Activated CD4-positive, CD25-positive, alpha-beta regulatory T cell treated with anti-CD3 and anti-CD28 coated beads, Interleukin-2, amount 50 U/mL, for 16 hours (primary cell): ENCODE data around the gene ZNF367.

Experiments
- DNase-seq: peaks from one replicate; pipeline ENCODE4 v3.0.0-alpha.2; 2020; ENCODE audit warnings: low read depth, low spot score

Gene ZNF367

DNA sequence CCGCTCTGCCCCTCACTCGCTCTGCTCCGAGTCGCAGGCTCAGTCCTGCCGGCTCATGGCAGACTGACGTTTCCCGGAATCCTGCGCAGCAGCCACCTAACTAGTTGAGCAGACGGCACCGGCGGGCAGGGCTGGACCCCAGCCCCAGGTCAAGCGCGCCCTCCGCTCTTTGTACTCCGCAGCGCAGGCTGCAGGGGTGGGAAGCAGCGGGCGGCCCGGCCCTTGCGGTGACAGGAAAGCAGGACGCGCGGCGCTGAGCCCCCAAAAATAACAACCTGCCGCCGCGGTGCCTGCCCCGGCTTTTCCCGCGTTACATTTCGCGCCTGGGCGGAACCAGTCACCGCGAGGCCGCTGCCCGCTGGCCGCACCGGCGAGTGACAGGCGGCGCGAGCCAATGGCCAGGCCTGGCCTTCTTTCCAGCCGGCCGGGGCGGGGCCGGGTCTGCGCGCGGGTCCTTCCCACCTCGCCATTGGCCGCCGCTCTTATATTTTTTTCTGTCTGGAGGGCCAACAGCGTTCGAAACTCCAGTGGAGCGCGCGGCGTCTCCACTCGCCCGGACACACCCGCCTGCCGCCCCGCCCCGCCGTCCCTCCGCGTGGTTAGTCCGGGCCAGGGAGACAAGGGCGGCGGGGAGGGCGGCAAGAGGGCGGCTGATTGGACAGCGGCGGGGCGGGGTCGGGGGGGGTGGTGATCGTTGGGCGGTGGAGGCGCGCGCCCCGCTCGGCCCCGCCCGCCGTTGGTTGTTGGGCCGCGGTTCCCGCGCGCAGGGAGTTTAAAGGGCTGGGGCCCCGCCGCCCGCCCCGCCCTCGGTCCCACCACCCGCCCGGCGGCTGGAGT lies at the start of gene ZNF367:
TSS of gene ZNF367 (minus strand) at position 288 of the 837 bp plus-strand sequence. CDS start 338 bp downstream, outside the sequence.
- peak; percentile 84 for DNase-seq

DNA sequence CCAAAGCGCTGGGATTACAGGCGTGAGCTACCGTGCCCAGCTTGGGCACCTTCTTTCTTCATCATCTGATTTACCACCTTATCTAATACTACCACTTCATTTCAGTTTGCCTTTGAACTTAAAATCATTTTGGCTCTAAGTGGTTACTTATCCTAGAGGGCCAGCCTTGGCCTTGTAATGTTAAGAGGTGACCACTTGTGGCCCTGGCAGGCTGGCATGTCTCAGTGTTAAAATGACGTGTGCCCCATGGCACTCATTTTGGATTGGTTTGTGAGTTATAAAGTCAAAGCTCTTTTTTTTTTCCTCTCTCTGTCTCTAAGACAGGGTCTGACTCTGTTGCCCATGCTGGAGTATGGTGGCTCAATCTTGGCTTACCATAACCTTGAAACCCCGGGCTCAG lies 49.6 kb upstream of the ZNF367 start:
- DNase-seq = no peak

DNA sequence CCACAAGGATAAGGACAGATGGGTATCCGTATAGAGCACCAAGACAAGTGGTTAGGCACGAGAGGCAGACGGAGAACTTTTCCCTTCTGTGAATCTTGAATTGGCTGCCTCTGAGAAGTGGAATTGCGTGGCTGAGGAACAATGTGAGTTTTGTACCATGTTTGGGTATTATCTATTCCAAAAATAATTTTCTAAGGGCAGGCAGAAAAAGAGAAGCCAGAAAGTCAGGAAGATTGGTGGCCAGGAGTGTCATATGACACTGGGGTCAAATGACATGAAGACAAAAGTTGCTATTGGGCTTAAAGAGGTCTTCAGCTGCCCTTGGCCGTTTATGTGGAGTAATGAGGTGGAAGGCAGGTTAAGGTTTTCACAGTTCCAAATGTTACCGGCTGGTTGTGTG lies 46.3 kb upstream of the ZNF367 start:
- DNase-seq = no peak

DNA sequence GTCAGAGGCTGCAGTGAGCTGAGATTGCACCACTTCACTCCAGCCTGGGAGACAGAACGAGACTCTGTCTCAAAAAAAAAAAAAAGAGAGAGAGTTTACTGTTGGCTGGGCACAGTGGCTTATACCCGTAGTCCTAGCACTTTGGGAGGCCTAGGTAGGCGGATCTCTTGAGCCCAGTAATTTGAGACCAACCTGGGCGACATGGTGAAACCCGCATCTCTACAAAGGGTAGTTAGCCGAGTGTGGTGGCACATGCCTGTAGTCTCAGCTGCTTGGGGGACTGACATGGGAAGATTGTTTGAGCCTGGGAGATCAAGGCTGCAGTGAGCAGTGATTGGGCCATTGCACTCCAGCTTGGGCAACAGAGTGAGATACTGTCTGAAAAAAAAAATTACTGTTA lies 44.4 kb upstream of the ZNF367 start:
- no peak for DNase-seq

DNA sequence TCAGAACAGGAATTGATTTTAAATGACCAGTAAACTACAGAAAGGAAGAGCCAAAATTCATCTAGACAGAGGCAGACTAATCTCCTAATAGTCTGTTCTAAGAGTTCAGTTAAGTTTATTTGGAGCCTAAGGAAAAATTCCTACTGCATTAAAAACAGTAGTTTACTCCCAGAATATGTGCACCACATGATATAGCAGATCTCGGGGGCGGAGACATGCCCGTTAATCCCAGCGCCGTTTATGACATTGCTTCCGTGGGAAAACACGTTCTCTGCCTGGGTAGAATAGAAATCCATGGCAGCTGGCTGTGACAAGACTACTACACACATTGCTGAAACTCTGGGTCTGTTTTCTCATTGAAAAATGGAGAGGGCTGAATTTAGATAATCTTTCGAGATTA lies 43.2 kb upstream of the ZNF367 start:
- no peak for DNase-seq

DNA sequence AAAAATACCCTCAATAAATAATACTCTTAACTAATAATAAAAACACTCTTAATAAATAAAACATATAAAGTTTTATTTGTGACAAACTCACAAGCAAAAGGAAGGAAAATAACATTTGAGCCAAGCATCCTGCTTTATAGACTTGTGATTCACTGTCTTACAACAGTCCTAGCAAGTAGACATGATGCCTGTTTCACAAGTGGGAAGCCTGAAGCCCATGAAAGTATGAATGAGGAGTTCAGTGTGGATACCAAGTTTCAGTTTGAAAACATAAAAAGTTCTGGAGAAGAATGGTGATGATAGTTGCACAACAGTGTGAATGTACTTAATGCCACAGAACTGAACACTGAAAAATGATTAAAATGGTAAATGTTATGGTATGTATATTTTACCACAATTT lies 42.7 kb upstream of the ZNF367 start:
- DNase-seq = no peak

DNA sequence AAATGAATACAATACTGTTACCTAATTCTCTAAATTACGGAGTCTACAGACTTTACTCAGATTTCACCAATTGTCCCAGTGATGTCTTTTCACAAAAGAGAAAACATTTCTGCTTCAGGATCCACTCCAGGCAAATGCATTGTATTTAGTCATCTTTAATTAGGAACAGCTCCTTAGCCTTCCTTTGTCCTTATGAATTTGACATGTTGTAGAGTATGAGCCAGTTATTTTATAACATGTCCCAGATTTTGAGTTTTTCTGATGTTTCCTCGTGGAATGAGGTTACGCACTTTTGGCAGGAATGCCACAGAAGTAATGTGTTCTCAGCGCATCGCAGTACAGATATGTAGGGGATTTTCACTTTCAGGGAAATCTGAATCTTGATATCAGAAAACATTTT lies 42.3 kb upstream of the ZNF367 start:
- DNase-seq = no peak

DNA sequence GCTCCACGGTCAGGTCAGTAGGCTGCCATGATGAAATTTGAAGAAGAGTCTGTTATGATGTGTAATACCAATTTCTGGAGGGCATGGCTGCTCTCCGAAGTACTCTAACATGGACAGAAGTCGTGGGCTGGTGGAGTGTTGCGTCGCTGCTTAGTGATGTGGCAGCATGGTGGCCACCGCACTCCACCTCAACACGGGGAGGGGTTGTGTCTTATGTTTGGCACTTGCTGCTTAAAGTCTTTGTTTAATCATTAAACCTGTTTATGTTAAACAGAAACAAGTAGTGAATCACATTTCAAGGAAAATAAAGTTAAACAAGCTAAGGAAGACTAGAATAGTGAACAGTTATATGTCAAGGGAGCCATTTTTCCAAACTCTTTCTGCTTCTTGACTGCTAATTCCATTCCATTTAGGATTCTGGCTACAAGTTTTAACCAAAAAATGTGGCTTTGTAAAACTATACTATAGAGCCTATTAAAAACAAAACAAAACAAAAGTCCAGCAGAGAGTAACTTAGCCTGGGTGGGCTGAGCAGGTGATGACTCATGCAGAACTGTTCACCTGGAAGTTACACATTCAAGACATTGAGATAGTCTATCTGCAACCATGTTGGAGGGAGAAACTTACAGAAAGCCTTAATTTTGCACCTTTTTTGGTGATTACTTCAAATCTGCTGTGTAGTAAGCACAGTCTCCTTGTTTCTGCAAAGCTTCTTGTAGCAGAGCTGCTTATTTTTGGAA lies 41.3 kb upstream of the ZNF367 start:
- no peak for DNase-seq

DNA sequence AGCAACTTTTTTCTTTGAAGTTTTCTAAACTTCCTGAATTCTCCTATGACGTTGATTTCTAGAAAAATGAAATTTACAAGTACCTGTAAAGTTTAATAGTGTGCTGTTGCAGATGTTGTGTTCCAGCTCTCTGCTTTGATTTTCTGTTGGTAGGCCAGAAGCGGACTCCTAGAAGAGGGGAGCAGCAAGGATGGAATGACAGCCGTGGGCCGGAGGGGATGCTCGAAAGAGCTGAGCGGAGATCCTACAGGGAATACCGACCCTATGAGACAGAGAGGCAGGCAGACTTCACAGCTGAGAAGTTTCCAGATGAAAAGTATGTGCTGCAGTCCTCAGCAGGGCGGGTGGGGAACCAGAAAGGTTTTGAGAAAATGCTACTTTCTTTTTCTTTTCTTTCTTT lies 40.1 kb upstream of the ZNF367 start:
- no peak for DNase-seq

DNA sequence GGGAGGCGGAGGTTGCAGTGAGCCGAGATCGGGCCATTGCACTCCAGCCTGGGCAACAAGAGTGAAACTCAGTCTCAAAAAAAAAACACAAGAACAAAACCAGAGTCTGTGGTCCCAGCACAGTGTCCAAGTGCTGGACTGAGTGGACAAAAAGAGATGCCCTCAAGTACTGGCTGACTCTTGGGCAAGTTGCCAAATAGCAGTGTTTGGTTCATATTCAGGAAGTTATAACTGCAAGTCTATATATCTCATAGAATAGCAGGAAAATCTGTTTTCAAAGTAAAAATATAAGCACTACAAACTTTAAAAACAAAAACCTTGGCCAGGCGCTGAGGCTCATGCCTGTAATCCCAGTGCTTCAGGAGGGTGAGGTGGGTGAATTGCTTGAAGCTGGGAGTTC lies 39.1 kb upstream of the ZNF367 start:
- DNase-seq = no peak

DNA sequence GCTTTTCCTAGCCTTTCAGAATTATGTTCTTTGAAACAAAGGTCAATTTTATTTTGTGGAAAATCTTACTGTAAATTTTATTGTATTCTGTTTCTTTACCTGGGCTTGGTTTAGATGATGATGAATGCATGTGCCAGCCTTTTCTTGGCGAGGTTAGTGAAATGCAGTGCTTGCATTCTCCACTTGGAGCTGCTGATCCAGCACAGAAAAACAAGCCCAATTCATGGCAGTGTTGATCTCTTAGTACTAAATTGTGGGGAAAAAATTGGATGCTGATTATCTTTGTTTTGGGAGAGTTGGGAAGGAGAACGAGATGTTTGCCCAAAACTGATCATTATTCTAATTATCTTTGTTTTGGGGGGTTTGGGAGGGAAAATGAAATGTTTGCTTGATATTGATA lies 35.5 kb upstream of the ZNF367 start:
- DNase-seq = no peak

DNA sequence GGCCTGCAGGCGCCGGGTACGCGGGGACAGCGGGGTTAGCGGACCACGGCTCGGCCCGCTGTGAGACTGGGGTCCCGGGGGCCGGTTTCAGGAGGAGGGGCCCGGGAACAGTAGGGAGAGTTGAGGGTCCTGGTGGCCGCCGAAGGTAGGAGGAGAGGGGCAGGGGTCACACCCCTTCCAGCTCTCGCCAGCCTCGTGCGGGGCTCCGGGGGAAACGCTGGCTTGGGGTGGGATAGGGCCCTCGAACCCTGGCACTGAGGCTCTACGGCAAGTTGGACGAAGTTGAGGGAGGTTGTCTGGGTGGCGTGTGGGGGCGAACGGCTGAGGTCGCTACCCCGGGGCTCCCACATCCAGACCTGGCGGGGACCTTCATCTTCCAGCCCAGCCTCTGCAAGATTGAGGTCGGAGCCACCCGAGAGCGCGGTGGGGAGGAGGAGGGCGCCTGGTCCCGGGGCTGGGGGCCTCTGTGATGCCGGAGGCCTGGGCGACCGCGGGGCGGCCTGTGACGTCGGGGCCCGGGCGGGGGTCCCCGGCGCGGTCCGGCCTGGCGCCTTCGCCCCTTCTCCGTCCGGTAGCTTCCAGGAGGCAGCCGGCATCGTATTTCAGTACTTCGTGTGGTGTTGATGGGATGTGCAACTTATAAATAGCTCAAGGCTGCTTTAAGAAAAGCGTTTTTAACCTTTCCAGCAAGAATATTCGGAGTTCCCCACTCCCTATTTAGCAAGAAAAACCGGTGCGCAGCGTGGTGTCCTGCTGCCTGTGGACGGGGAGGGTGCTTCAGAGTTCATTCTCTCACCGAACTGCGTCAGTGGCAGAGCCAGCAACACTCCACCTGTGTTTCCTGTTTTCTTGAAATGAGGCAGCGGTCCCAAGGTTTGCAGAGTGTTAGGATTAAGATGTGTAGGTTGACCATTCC lies 32.7 kb upstream of the ZNF367 start:
- DNase-seq = peak; percentile 11

DNA sequence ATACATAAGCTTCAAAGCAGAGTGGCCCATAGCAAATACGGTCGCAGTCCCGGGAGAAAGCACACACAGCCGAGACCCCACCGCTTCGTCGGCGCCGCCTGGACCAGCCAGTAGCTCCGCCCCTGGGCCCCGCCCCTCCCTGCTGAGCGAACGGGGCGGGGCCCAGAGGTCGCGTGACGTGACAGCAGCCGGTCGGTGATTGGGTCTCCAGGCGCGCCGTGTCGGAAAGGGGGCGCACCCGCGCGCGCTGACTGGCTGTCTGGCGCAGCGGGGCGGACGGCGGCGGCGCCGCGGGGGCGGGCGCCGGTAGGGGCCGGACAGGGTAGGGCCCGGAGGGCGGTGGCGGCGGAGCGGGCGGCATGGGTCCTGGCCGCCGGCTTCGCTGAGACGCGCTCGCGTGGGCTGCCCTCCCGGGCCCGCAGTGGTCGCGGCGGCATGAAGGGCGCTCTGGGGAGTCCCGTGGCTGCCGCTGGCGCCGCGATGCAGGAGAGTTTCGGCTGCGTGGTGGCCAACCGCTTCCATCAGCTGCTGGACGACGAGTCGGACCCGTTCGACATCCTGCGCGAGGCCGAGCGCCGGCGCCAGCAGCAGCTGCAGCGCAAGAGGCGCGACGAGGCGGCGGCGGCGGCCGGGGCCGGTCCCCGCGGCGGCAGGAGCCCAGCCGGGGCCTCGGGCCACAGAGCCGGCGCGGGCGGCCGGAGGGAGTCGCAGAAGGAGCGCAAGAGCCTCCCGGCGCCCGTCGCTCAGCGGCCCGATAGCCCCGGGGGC lies 31.9 kb upstream of the ZNF367 start, which contains the start of gene HABP4:
TSS of gene HABP4 (plus strand) at position 325 of the 768 bp plus-strand sequence. CDS start at position 436, 111 bp downstream.
- peak; percentile 91 for DNase-seq

DNA sequence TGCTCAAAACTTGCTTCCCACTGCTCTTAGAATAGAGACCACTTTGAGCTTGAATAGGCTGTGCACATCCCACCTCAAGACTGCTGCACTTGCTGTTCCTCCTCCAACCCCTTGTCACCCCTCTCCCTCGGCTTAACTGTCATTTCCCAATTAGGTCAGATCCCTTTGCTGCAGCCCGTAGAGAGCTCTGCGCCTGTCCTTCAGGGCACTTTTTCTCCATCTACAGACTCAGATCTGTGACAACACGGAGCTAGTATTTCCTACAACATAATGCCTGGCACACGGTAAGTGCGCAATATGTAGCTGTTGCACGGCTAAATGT lies 31.3 kb upstream of the ZNF367 start:
- DNase-seq = no peak

DNA sequence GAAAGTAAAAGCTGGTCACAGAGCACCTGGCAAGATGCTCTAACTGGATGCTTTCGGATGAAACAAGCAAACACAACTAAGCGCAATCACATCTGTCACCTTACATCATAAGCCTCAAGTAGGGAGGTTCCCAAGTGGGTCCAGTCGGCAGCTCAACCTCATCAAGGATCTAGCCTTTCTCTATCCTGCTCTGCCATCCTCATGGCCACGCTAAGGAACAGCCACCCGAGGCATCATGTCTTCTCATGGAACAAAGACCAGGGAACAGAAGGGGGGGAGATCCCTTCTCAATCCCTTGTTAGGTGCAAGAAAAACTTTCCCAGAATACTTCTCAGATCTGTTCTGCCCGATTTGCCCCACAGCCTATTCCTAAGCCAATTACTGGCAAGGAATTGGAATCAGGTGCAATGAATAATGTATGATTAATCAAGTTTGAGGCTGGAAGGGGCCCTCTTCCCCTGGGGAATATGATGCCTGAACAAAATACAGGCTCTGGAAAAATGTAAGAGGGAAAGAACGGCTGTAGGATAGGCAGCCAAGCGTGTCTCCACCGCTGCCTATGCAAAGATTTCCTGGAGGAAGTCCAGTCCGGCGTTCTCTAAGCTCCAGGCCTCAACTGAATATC lies 30.5 kb upstream of the ZNF367 start:
- no peak for DNase-seq

DNA sequence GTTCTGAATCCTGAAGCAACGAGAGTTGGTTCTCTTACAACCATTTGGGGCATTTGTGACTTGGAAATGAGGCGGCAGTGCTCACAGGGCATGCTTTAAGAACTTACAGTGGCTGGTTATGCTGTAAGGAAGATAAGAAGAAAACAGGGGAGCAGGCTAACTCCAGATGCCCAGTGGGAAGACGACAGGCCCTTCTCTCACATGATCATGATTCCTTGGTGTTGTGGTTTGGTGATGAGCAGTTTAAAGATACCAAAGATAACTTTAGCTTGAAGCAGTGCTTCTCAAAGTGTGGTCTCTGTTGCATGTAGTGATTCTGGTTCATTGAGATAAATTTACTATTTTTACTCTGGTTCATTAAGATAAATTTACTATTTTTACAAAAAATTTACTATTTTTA lies 29.2 kb upstream of the ZNF367 start:
- no peak for DNase-seq

DNA sequence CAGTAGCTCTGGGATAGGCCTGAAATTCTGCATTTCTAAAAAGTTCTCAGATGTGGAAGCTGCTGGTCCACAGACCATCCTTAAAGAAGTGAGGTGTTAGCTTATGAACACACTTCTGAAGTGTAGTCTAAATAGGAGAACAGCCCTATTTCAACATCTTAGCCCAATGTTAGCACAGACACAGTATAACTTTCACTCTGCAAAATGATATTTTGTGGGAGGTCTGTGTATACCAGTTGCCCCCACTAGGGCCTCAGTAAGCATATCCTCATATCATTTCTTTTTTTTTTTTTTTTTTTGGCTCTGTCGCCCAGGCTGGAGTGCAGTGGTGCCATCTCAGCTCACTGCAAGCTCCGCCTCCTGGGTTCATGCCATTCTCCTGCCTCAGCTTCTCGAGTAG lies 24.3 kb upstream of the ZNF367 start:
- no peak for DNase-seq

DNA sequence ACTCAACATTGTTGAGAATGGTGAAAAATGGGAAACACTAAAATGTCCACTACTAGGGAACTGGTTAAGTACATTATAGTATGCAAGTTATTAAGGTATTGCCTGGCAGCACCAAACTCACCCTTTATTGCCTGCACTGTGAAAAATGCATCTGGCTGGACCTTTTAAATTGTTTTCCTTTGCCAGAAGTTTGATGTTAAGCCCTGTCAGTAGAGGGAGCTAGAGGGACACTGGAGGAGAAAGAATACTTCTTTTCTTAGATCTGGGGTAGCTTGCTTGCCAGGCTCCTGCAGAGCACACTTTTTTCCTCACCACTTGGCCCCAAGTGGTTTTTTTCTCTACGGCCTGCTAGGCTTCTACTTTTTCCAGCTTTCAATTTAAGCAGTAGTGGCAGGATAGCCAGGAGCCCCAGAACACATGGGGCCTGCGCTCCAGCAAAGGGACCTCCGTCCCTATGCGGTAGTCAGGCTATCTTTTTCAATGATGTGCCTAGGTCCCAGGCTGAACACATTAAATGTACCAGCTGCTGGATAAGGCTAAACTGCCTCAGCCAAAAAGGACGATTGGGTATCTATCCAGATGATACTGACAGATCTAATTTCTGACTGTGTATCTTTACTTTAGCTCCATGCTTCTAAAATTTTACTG lies 23.8 kb upstream of the ZNF367 start:
- no peak for DNase-seq

DNA sequence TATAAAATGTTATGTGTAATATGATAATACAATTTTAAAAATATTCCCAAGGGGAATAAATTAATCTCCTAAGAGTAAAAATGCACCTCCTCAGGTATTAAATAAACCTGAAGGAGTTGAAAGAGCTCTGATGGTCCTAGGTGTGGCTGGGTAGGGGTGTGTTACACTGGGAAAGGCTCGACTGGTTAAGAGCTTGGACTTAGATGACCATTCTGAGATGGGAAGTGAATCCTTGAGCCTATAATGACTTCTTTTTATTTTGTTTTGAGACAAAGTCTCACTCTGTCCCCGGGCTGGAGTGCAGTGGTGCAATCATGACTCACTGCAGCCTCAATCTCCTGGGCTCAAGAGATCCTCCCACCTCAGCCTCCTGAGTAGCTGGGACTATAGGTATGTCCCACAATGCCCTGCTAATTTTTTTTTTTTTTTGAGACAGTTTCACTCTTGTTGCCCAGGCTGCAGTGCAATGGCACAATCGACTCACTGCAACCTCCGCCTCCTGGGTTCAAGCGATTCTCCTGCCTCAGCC lies 22.6 kb upstream of the ZNF367 start:
- no peak for DNase-seq

DNA sequence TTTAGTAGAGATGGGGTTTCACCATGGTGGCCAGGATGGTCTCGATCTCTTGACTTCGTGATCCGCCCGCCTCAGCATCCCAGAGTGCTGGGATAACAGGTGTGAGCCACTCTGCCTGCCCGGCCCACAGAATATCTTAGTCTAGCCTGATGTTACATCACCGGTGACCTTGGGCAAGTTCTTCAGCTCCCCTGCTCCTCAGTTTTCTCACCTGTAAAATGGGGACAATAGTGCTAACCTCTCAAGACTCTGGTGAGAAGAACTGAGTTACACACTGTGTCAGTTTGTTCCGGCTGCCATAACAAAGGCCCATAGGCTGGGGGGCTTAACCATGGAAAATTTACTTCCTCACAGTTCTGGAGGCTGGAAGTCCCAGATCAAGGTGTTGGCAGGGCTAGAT lies 19.3 kb upstream of the ZNF367 start:
- no peak for DNase-seq
